ENCODE data around the gene ADARB2. TPM values are rescaled to one million over a fixed set of nuclear protein-coding genes. Genes with fewer than 3 reads are reported as not detected.

The ADARB2 gene
- total and polyA plus RNA-seq, 4 donors, result 0.22 to 1.3 (median 0.55) TPM

DNA sequence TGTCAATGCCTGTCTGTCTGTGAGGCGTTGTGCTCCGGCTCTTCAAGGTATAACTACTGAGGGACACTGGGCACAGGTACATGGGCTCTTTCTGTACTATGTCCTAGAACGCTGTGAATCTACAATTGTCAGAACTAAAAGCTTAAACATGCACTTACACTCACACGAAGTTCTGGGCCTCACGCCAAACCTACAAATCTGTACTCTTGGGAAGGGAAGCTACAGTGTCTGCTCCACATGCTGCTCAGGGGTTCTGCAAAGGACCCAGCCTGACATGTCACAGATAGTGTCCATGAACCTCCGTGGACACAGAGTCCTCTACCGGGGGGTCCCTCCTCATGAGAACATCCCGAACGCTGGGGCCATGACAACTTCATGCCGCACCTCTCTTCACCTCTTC is 412.4 kb downstream of the ADARB2 start:
- H3K27me3 ChIP-seq (ENCODE audit: control insufficient read depth in 3 of 3, insufficient read depth in 3 of 3, low read length in 2 of 3), result peaks cover 0 to 15% (median 6%) of the 10 kb centered on the region in 3 donors
- H3K9ac ChIP-seq (ENCODE audit: insufficient read depth in 1 of 2, low read length in 2 of 2), result no peak overlapping the region
- no peak overlapping the region for H3K27ac ChIP-seq (ENCODE audit: low read depth in 1 of 2, low read length in 1 of 2)
- no peaks in the 10 kb centered on the region for H3K4me1 ChIP-seq (ENCODE audit: control insufficient read depth in 5 of 5, insufficient read depth in 5 of 5, low read length in 5 of 5)
- TF ChIP-seq, protein P1, sequence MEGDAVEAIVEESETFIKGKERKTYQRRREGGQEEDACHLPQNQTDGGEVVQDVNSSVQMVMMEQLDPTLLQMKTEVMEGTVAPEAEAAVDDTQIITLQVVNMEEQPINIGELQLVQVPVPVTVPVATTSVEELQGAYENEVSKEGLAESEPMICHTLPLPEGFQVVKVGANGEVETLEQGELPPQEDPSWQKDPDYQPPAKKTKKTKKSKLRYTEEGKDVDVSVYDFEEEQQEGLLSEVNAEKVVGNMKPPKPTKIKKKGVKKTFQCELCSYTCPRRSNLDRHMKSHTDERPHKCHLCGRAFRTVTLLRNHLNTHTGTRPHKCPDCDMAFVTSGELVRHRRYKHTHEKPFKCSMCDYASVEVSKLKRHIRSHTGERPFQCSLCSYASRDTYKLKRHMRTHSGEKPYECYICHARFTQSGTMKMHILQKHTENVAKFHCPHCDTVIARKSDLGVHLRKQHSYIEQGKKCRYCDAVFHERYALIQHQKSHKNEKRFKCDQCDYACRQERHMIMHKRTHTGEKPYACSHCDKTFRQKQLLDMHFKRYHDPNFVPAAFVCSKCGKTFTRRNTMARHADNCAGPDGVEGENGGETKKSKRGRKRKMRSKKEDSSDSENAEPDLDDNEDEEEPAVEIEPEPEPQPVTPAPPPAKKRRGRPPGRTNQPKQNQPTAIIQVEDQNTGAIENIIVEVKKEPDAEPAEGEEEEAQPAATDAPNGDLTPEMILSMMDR (IDR thresholded peaks at IDR 0.05; ENCODE audit: control extremely low read depth, extremely low read depth), result no peak
- ATAC-seq (ENCODE audit: insufficient read depth, low FRiP score), result no peak
- H3K36me3 ChIP-seq (ENCODE audit: control insufficient read depth in 4 of 4, insufficient read depth in 4 of 4, low read length in 4 of 4), result no peaks in the 10 kb centered on the region
- WGBS, 2 donors, result 79 to 82% methylated on average over 10 of the region's 10 CpGs
- no peak overlapping the region for H3K4me3 ChIP-seq
- H3K9me3 ChIP-seq (ENCODE audit: control insufficient read depth in 4 of 4, insufficient read depth in 3 of 4, low read length in 3 of 4), result peaks cover 0 to 2% (median 0%) of the 10 kb centered on the region in 4 donors
- peak; percentile 39 to 88 (median 74) for DNase-seq

DNA sequence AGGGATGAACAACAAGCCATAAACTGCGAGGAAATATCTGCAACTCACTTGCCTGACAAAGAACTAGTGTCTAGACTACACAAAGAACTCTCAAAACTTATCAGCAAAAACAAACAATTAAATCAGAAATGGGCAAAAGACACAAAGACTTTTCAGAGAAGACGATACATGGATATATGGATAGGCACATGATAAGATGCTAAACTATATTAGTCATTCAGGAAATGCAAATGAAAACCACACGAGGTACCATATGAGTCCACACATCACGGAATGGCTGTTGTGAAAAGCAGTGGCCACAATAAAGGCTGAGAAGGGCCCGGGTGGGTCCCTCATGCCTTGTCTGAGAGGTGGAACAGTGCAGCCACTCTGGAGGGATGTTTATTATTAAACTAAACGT is 413.4 kb downstream of the ADARB2 start:
- Histone ChIP-seq H3K4me3 (no peak overlapping the region), H3K4me1 (ENCODE audit: control insufficient read depth in 5 of 5, insufficient read depth in 5 of 5, low read length in 5 of 5) (no peaks in the 10 kb centered on the region), H3K9ac (ENCODE audit: insufficient read depth in 1 of 2, low read length in 2 of 2) (no peak overlapping the region), H3K36me3 (ENCODE audit: control insufficient read depth in 4 of 4, insufficient read depth in 4 of 4, low read length in 4 of 4) (no peaks in the 10 kb centered on the region), H3K27ac (ENCODE audit: low read depth in 1 of 2, low read length in 1 of 2) (no peak overlapping the region), H3K9me3 (ENCODE audit: control insufficient read depth in 4 of 4, insufficient read depth in 3 of 4, low read length in 3 of 4) (peaks cover 0 to 2% (median 0%) of the 10 kb centered on the region in 4 donors), H3K27me3 (ENCODE audit: control insufficient read depth in 3 of 3, insufficient read depth in 3 of 3, low read length in 2 of 3) (peaks cover 0 to 15% (median 6%) of the 10 kb centered on the region in 3 donors)
- TF ChIP-seq, protein P1 (IDR thresholded peaks at IDR 0.05; ENCODE audit: control extremely low read depth, extremely low read depth), result no peak
- 70 to 71% methylated on average over 6 of the region's 6 CpGs for WGBS, 2 donors
- ATAC-seq (ENCODE audit: insufficient read depth, low FRiP score) (no peak), DNase-seq (no peak)

DNA sequence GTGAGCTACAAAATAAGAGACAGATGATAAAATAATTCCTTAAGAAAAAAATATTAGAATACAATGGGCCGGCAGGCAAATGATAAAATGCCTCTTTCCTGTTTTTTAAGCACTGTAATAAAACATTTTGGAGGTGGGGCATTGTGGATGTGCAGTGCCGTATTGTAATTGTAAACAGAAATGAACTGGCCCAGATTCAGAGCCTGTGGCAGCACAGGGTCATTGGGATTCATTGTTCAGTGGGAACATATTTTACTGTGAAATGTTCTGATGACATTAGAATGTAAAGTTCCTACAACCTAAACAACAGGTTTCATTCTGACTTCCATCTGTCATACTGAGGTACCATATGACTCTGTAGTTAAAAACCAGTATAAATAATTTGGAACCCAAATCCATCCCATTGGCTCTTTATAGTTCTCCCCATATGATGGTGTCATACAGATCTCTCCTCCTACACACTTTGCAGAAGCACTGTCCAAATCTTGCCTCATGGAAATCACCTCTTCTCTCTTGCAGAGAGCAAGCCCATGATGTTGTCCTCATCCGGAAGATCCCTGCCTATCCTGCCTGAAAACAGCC is 416.5 kb downstream of the ADARB2 start:
- WGBS, 2 donors, result 67 to 73% methylated on average over 3 of the region's 3 CpGs
- H3K27ac ChIP-seq (ENCODE audit: low read depth in 1 of 2, low read length in 1 of 2), result no peak overlapping the region
- H3K9me3 ChIP-seq (ENCODE audit: control insufficient read depth in 4 of 4, insufficient read depth in 3 of 4, low read length in 3 of 4), result no peaks in the 10 kb centered on the region
- peaks cover 0 to 8% (median 6%) of the 10 kb centered on the region in 3 donors for H3K27me3 ChIP-seq (ENCODE audit: control insufficient read depth in 3 of 3, insufficient read depth in 3 of 3, low read length in 2 of 3)
- peaks cover 0 to 9% (median 0%) of the 10 kb centered on the region in 5 donors for H3K4me1 ChIP-seq (ENCODE audit: control insufficient read depth in 5 of 5, insufficient read depth in 5 of 5, low read length in 5 of 5)
- no peaks in the 10 kb centered on the region for H3K36me3 ChIP-seq (ENCODE audit: control insufficient read depth in 4 of 4, insufficient read depth in 4 of 4, low read length in 4 of 4)
- ATAC-seq (ENCODE audit: insufficient read depth, low FRiP score) (no peak), DNase-seq (no peak)
- TF ChIP-seq, protein P1 (IDR thresholded peaks at IDR 0.05; ENCODE audit: control extremely low read depth, extremely low read depth), result no peak
- no peak overlapping the region for H3K4me3 ChIP-seq
- no peak overlapping the region for H3K9ac ChIP-seq (ENCODE audit: insufficient read depth in 1 of 2, low read length in 2 of 2)

DNA sequence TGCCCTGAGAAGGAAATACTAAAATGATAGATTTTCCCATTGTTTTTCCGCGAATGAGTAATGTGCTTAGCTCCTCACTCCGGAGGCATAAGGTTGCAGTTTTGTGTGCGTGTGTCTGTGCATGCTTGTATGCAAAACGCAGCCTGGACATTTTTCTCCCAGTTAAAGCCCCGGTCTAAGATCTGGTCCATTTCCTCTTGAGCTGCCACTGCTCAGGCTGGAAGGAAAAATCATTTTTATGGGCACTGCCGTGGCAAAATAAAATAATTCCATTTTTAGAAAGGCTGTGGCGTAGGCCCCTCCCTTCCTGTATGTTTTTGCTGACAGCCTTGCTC is 420.5 kb downstream of the ADARB2 start:
- Histone ChIP-seq H3K27me3 (ENCODE audit: control insufficient read depth in 3 of 3, insufficient read depth in 3 of 3, low read length in 2 of 3) (peaks cover 0 to 3% (median 0%) of the 10 kb centered on the region in 3 donors), H3K27ac (ENCODE audit: low read depth in 1 of 2, low read length in 1 of 2) (no peak overlapping the region), H3K36me3 (ENCODE audit: control insufficient read depth in 4 of 4, insufficient read depth in 4 of 4, low read length in 4 of 4) (no peaks in the 10 kb centered on the region), H3K4me1 (ENCODE audit: control insufficient read depth in 5 of 5, insufficient read depth in 5 of 5, low read length in 5 of 5) (peaks cover 0 to 9% (median 0%) of the 10 kb centered on the region in 5 donors), H3K9me3 (ENCODE audit: control insufficient read depth in 4 of 4, insufficient read depth in 3 of 4, low read length in 3 of 4) (no peaks in the 10 kb centered on the region), H3K4me3 (no peak overlapping the region), H3K9ac (ENCODE audit: insufficient read depth in 1 of 2, low read length in 2 of 2) (no peak overlapping the region)
- ATAC-seq (ENCODE audit: insufficient read depth, low FRiP score), result no peak
- no peak for DNase-seq
- 46 to 63% methylated on average over 8 of the region's 8 CpGs for WGBS, 2 donors
- TF ChIP-seq, protein P1 (IDR thresholded peaks at IDR 0.05; ENCODE audit: control extremely low read depth, extremely low read depth), result no peak
